GM19099 (cell line): Measurements from ENCODE around the gene LIPA.

Source experiments
- POLR2A ChIP-seq: IDR thresholded peaks from 3 replicates; pipeline ENCODE4 v1.6.1; 2011; ENCODE audit warnings: low read depth; ENCODE audit not compliant: insufficient read length; ENCODE audit errors: extremely low read depth

Gene LIPA

GRCh38 chr10:89255793-89256192 lies 4.2 kb upstream of the LIPA start:
- TF ChIP-seq POLR2A, result no peak

GRCh38 chr10:89252225-89252585 lies 630 bp upstream of the LIPA start:
- no peak for TF ChIP-seq POLR2A

- no peak for TF ChIP-seq POLR2A
These were observed 638 bp downstream of the LIPA start for GRCh38 chr10:89250865-89251408.

- no peak for TF ChIP-seq POLR2A
These were observed 2.6 kb downstream of the LIPA start for GRCh38 chr10:89248990-89249389.

GRCh38 chr10:89245802-89246201 lies 5.8 kb downstream of the LIPA start:
- TF ChIP-seq POLR2A, result no peak

- TF ChIP-seq POLR2A, result no peak
These were observed 8.6 kb downstream of the LIPA start for GRCh38 chr10:89242840-89243568.

- TF ChIP-seq POLR2A, result no peak
These were observed 9.3 kb downstream of the LIPA start for GRCh38 chr10:89242345-89242684.

GRCh38 chr10:89241486-89242344 lies 9.9 kb downstream of the LIPA start:
- no peak for TF ChIP-seq POLR2A

- no peak for TF ChIP-seq POLR2A
These were observed 10.5 kb downstream of the LIPA start for GRCh38 chr10:89241026-89241425.

GRCh38 chr10:89240519-89240918 lies 11.1 kb downstream of the LIPA start:
- TF ChIP-seq POLR2A, result no peak

GRCh38 chr10:89238956-89239644 lies 12.5 kb downstream of the LIPA start:
- no peak for TF ChIP-seq POLR2A

- no peak for TF ChIP-seq POLR2A
These were observed 13.7 kb downstream of the LIPA start for GRCh38 chr10:89237849-89238248.

GRCh38 chr10:89236226-89236797 lies 15.3 kb downstream of the LIPA start:
- TF ChIP-seq POLR2A, result no peak

GRCh38 chr10:89235073-89235798 lies 16.3 kb downstream of the LIPA start:
- TF ChIP-seq POLR2A, result no peak

GRCh38 chr10:89233033-89233432 lies 18.5 kb downstream of the LIPA start:
- no peak for TF ChIP-seq POLR2A

GRCh38 chr10:89228962-89229361 lies 22.6 kb downstream of the LIPA start:
- no peak for TF ChIP-seq POLR2A
